IMR-90 (cell line): Measurements from ENCODE around the gene ING5. TPM values are rescaled to one million over a fixed set of nuclear protein-coding genes. Genes with fewer than 3 reads are reported as not detected.

Source experiments
- ATAC-seq: fragments of 200-7000 bp; cut with Tn5 transposase; 2 replicates; pipeline ENCODE4 v1.9.1; 2020; ENCODE audit warnings: low read depth, mild to moderate bottlenecking, moderate library complexity
- BruUV-seq: library from RNA; stranded (reverse); fragments of 400-500 nt; replicated peaks from 2 replicates; lab custom pipeline; 2021; lab: Mats Ljungman, UMichigan
- CTCF ChIA-PET: fragments of 300-600 bp; formaldehyde crosslinking; extraction: SDS; loops from one replicate; lab custom pipeline; 2021; ENCODE audit warnings: antibody characterized with exemption; lab: Yijun Ruan, JAX
- POLR2A ChIA-PET: fragments of 300-600 bp; sonication (Branson Sonifier 250); formaldehyde crosslinking; loops from one replicate; lab custom pipeline; 2022; ENCODE audit warnings: antibody characterized with exemption; ENCODE audit not compliant: unreplicated experiment; lab: Charles Lee
- DNase-seq: peaks from one replicate; pipeline ENCODE4 v3.0.0; 2013
- H2AFZ ChIP-seq: replicated peaks from 2 replicates; pipeline ENCODE3; 2013; ENCODE audit warnings: low read length, mild to moderate bottlenecking; ENCODE audit not compliant: poor library complexity
- H2AK5ac ChIP-seq: 2 replicates; pipeline ENCODE4 v1.6.1; 2013; ENCODE audit warnings: low read depth, low read length, inconsistent platforms
- H2AK9ac ChIP-seq: replicated peaks from 2 replicates; pipeline ENCODE3; 2013; ENCODE audit warnings: mild to moderate bottlenecking, low read depth, low read length, moderate library complexity; ENCODE audit not compliant: poor library complexity
- H2BK120ac ChIP-seq: 2 replicates; pipeline ENCODE4 v1.6.1; 2013; ENCODE audit warnings: low read depth, low read length, inconsistent platforms
- H2BK15ac ChIP-seq: 3 replicates; pipeline ENCODE4 v1.6.1; 2013; ENCODE audit warnings: low read depth, low read length, inconsistent platforms
- H2BK20ac ChIP-seq: 2 replicates; pipeline ENCODE4 v1.6.1; 2013; ENCODE audit warnings: low read depth, mild to moderate bottlenecking, inconsistent platforms, low read length, moderate library complexity
- H2BK5ac ChIP-seq: 2 replicates; pipeline ENCODE4 v1.6.1; 2013; ENCODE audit warnings: mild to moderate bottlenecking, low read depth, low read length, inconsistent platforms; ENCODE audit not compliant: poor library complexity, severe bottlenecking
- H3K14ac ChIP-seq: replicated peaks from 2 replicates; pipeline ENCODE4 v1.6.1; 2013; ENCODE audit warnings: low read depth, low read length, inconsistent platforms
- H3K18ac ChIP-seq: 2 replicates; pipeline ENCODE4 v1.6.1; 2013; ENCODE audit warnings: low read depth, low read length, control low read depth
- H3K23ac ChIP-seq: 2 replicates; pipeline ENCODE4 v1.6.1; 2013; ENCODE audit warnings: low read depth, low read length, inconsistent platforms
- H3K27ac ChIP-seq: 2 replicates; pipeline ENCODE4 v1.5.1; 2013; ENCODE audit warnings: mild to moderate bottlenecking, control low read depth, low read length; ENCODE audit not compliant: insufficient read depth
- H3K27me3 ChIP-seq: 2 replicates; pipeline ENCODE4 v1.6.1; 2013; ENCODE audit warnings: low read length; ENCODE audit not compliant: control insufficient read depth, insufficient read depth
- H3K36me3 ChIP-seq: 2 replicates; pipeline ENCODE4 v1.6.1; 2013; ENCODE audit warnings: low read length, mixed read lengths; ENCODE audit not compliant: control insufficient read depth, insufficient read depth
- H3K4ac ChIP-seq: 2 replicates; pipeline ENCODE4 v1.6.1; 2013; ENCODE audit warnings: low read depth, low read length, inconsistent platforms
- H3K4me1 ChIP-seq: 2 replicates; pipeline ENCODE4 v1.6.1; 2013; ENCODE audit warnings: low read length, mixed read lengths; ENCODE audit not compliant: control insufficient read depth, insufficient read depth
- H3K4me2 ChIP-seq: 2 replicates; pipeline ENCODE4 v1.6.1; 2013; ENCODE audit warnings: low read depth, mild to moderate bottlenecking, control low read depth, low read length, moderate library complexity
- H3K4me3 ChIP-seq: 2 replicates; pipeline ENCODE4 v1.5.1; 2013; ENCODE audit warnings: low read depth, mild to moderate bottlenecking, control low read depth, low read length, moderate library complexity; ENCODE audit not compliant: insufficient read depth
- H3K56ac ChIP-seq: 2 replicates; pipeline ENCODE4 v1.6.1; 2013; ENCODE audit warnings: low read length, inconsistent platforms; ENCODE audit not compliant: insufficient read depth; ENCODE audit errors: extremely low read depth
- H3K79me1 ChIP-seq, 2 experiments: 2 replicates each; pipeline ENCODE4 v1.6.1; 2013; ENCODE audit warnings: low read length in 2 of 2, inconsistent platforms in 1 of 2, low read depth in 1 of 2
- H3K9ac ChIP-seq: 2 replicates; pipeline ENCODE4 v1.6.1; 2013; ENCODE audit warnings: low read depth, low read length, control low read depth
- H3K9me1 ChIP-seq: 2 replicates; pipeline ENCODE4 v1.6.1; 2013; ENCODE audit warnings: low read length, inconsistent platforms; ENCODE audit not compliant: insufficient read depth
- H3K9me3 ChIP-seq: 2 replicates; pipeline ENCODE4 v1.6.1; 2013; ENCODE audit warnings: low read length; ENCODE audit not compliant: control insufficient read depth, insufficient read depth
- H4K20me1 ChIP-seq: 2 replicates; pipeline ENCODE4 v1.6.1; 2013; ENCODE audit warnings: low read length, inconsistent platforms; ENCODE audit not compliant: insufficient read depth
- H4K5ac ChIP-seq: 2 replicates; pipeline ENCODE4 v1.6.1; 2013; ENCODE audit warnings: mild to moderate bottlenecking, low read depth, low read length, control low read depth
- H4K8ac ChIP-seq, 2 experiments: 2 replicates each; pipeline ENCODE4 v1.6.1; 2013; ENCODE audit warnings: low read depth in 2 of 2, low read length in 2 of 2, control low read depth in 1 of 2, inconsistent platforms in 1 of 2
- H4K91ac ChIP-seq: 2 replicates; pipeline ENCODE4 v1.6.1; 2013; ENCODE audit warnings: low read depth, low read length, inconsistent platforms; ENCODE audit not compliant: insufficient read depth
- BHLHE40 ChIP-seq: fragments of 150-350 bp; IDR thresholded peaks from 2 replicates; pipeline ENCODE4 v1.6.1; 2016; ENCODE audit warnings: mild to moderate bottlenecking, low read depth, low read length
- CEBPB ChIP-seq: IDR thresholded peaks from 2 replicates; pipeline ENCODE4 v1.6.1; 2012; ENCODE audit warnings: low read depth, low read length, improper control_type of control experiment
- CHD1 ChIP-seq: IDR thresholded peaks from 2 replicates; pipeline ENCODE4 v1.6.1; 2012; ENCODE audit warnings: low read depth, low read length, improper control_type of control experiment
- CTCF ChIP-seq: conservative IDR thresholded peaks from 2 replicates; pipeline ENCODE4 v1.5.1; 2012; ENCODE audit warnings: mild to moderate bottlenecking, low read depth, low read length, improper control_type of control experiment
- FOS ChIP-seq: fragments of 150-350 bp; IDR thresholded peaks from 2 replicates; pipeline ENCODE4 v1.6.1; 2016; ENCODE audit warnings: low read depth, low read length
- MAFK ChIP-seq: IDR thresholded peaks from 2 replicates; pipeline ENCODE4 v1.6.1; 2012; ENCODE audit warnings: low read depth, low read length, improper control_type of control experiment
- MAZ ChIP-seq: IDR thresholded peaks from 2 replicates; pipeline ENCODE4 v1.6.1; 2012; ENCODE audit warnings: low read depth, mild to moderate bottlenecking, low read length, improper control_type of control experiment, moderate library complexity, borderline replicate concordance
- MXI1 ChIP-seq: IDR thresholded peaks from 2 replicates; pipeline ENCODE4 v1.6.1; 2012; ENCODE audit warnings: low read depth, mild to moderate bottlenecking, low read length, moderate library complexity, borderline replicate concordance
- NFE2L2 ChIP-seq: fragments of 150-350 bp; IDR thresholded peaks from 2 replicates; pipeline ENCODE4 v1.6.1; 2016; ENCODE audit warnings: low read depth, mild to moderate bottlenecking, low read length
- POLR2A ChIP-seq: IDR thresholded peaks from 2 replicates; pipeline ENCODE4 v1.6.1; 2012; ENCODE audit warnings: mild to moderate bottlenecking, low read depth, low read length
- RAD21 ChIP-seq: IDR thresholded peaks from 2 replicates; pipeline ENCODE4 v1.6.1; 2012; ENCODE audit warnings: low read length, improper control_type of control experiment
- RCOR1 ChIP-seq: IDR thresholded peaks from 2 replicates; pipeline ENCODE4 v1.6.1; 2012; ENCODE audit warnings: mild to moderate bottlenecking, low read length, improper control_type of control experiment; ENCODE audit not compliant: insufficient replicate concordance
- RFX5 ChIP-seq: IDR thresholded peaks from 2 replicates; pipeline ENCODE4 v1.8.0; 2012; ENCODE audit warnings: low read depth, mild to moderate bottlenecking, low read length, moderate library complexity
- SMC3 ChIP-seq: fragments of 150-350 bp; IDR thresholded peaks from 2 replicates; pipeline ENCODE4 v1.6.1; 2016; ENCODE audit warnings: low read depth, mild to moderate bottlenecking, antibody characterized with exemption, low read length, moderate library complexity
- USF2 ChIP-seq: fragments of 150-350 bp; IDR thresholded peaks from 2 replicates; pipeline ENCODE4 v1.6.1; 2017; ENCODE audit warnings: mild to moderate bottlenecking, antibody characterized with exemption, low read length, low read depth
- WGBS, 2 experiments: methylation state at CpG; one replicate each; pipeline versions ENCODE4 v1.1.5 to v1.1.7; 2013; ENCODE audit warnings: missing lambda C conversion rate in 2 of 2; ENCODE audit not compliant: insufficient read length in 1 of 2; ENCODE audit errors: extremely low coverage in 2 of 2; 5-methylcytosine and 5-hydroxymethylcytosine counted together
- dilution Hi-C: fragments of 300-500 bp; cut with HindIII; formaldehyde crosslinking; loops from one replicate; pipeline ENCODE4 v1.14.3; 2018; ENCODE audit warnings: low sequenced_read_pairs; ENCODE audit not compliant: unreplicated experiment
- in situ Hi-C: fragments of 300-500 bp; cut with MboI; formaldehyde crosslinking; loops from 3 replicates; pipeline ENCODE4 v1.14.3; 2019; ENCODE audit warnings: low sequenced_read_pairs, inconsistent platforms, mixed read lengths
- intact Hi-C: fragments of 100-400 bp; cut with micrococcal nuclease; formaldehyde crosslinking; loops from 2 replicates; pipeline ENCODE4 v1.10.0; 2022
- polyA plus RNA-seq, 3 experiments: library from polyadenylated mRNA; depleted of rRNA; stranded (reverse); fragments of >200 nt; gene quantifications; 2 replicates each; pipeline ENCODE4 v1.2.3, GENCODE V29; 2012; ENCODE audit warnings: low replicate concordance in 1 of 3
- total RNA-seq: library from RNA; depleted of rRNA; stranded (reverse); fragments of >200 nt; gene quantifications from 2 replicates; pipeline ENCODE4 v1.2.3, GENCODE V29; 2012
- TF ChIP-seq, protein P1 (sequence below): fragments of 150-350 bp; IDR thresholded peaks from 2 replicates; pipeline ENCODE4 v1.6.1; 2016; ENCODE audit warnings: low read depth, mild to moderate bottlenecking, low read length, moderate library complexity, borderline replicate concordance

ING5 gene
- total and polyA plus RNA-seq, 2 of the 4 experiments (the other 2 are of a cell fraction), result 36.1 to 38.9 TPM

- in situ Hi-C loops, result loop anchor here (25.0 kb wide), 1 partner anchor 794 kb away; the partner anchor contains the start of gene AGXT
- Histone ChIP-seq H2BK15ac (no peak overlapping the region), H2AK9ac (no peak overlapping the region), H3K56ac (no peak overlapping the region), H4K5ac (no peak overlapping the region), H2AK5ac (no peak overlapping the region), H3K4me3 (no peak overlapping the region), H3K4me1 (no peaks in the 10 kb centered on the region), H3K9me1 (0 out of 2 replicates have a peak, but pooled peaks cover 2% of the 10 kb centered on the region), H2AFZ (no peak overlapping the region), H3K36me3 (peaks cover 63% of the 10 kb centered on the region), H3K9ac (no peak overlapping the region), H4K20me1 (peaks cover 9% of the 10 kb centered on the region), H3K27ac (no peak overlapping the region), H2BK120ac (no peak overlapping the region), H3K4ac (no peak overlapping the region), H3K18ac (no peak overlapping the region), H2BK5ac (no peak overlapping the region), H4K8ac (no peak overlapping the region), H3K79me1 (peaks cover 11 to 23% of the 10 kb centered on the region in 2 experiments; a peak in 2 of 4 replicates), H3K9me3 (no peaks in the 10 kb centered on the region), H3K4me2 (no peak overlapping the region), H3K14ac (no peak overlapping the region), H4K91ac (no peak overlapping the region), H3K23ac (no peak overlapping the region), H2BK20ac (no peak overlapping the region), H3K27me3 (no peaks in the 10 kb centered on the region)
- BruUV-seq, result no TSS peak
- TF ChIP-seq SMC3 (no peak), FOS (no peak), POLR2A (no peak), RCOR1 (no peak), MAZ (no peak), CEBPB (no peak), MXI1 (no peak), USF2 (no peak), RAD21 (no peak), CHD1 (no peak), BHLHE40 (no peak), MAFK (no peak), CTCF (no peak), RFX5 (no peak), NFE2L2 (no peak)
- TF ChIP-seq, protein P1, sequence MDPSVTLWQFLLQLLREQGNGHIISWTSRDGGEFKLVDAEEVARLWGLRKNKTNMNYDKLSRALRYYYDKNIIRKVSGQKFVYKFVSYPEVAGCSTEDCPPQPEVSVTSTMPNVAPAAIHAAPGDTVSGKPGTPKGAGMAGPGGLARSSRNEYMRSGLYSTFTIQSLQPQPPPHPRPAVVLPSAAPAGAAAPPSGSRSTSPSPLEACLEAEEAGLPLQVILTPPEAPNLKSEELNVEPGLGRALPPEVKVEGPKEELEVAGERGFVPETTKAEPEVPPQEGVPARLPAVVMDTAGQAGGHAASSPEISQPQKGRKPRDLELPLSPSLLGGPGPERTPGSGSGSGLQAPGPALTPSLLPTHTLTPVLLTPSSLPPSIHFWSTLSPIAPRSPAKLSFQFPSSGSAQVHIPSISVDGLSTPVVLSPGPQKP, result no peak
- no peak for ATAC-seq
- dilution Hi-C loops, result no loop called here
- intact Hi-C loops, result loop anchor here (5.0 kb wide), 1 partner anchor 299 kb away; the partner anchor contains the start of gene FARP2
- no peak for DNase-seq
- POLR2A ChIA-PET, result interaction anchor here (0.6 kb wide), 1 partner anchor 67 kb away, joined by 4 read pairs; no protein-coding TSS in a partner anchor
- CTCF ChIA-PET, result no interaction called here
- 96% methylated on average over 7 of the region's 13 CpGs; no CpG with 5 or more reads in 1 of the 2 experiments for WGBS, 2 experiments
Observed at GRCh38 chr2:241656190-241656741, 45.6 kb upstream of the ING5 start.
